MCF 10A (cell line): ENCODE data around the gene DUSP11. TPM values are rescaled to one million over a fixed set of nuclear protein-coding genes. Genes with fewer than 3 reads are reported as not detected.
"Not testable (repeated sequence)": the region's sequence is repeated elsewhere in the genome, so short reads cannot be mapped to it uniquely, and the experiment has no call there.

Source experiments
- BruUV-seq: library from RNA; stranded (reverse); fragments of 400-500 nt; replicated peaks from 2 replicates; lab custom pipeline; 2021; lab: Mats Ljungman, UMichigan
- CTCF ChIA-PET: fragments of 300-600 bp; sonication (Branson Sonifier 250); formaldehyde crosslinking; extraction: SDS; loops from one replicate; lab custom pipeline; 2021; ENCODE audit warnings: antibody characterized with exemption, inconsistent platforms; lab: Yijun Ruan, JAX
- POLR2A ChIA-PET: fragments of 300-600, 350-650 bp; sonication (Branson Sonifier 250); formaldehyde crosslinking; extraction: SDS; loops from one replicate; lab custom pipeline; 2020; ENCODE audit warnings: antibody characterized with exemption, inconsistent platforms; lab: Yijun Ruan, JAX
- DNase-seq: peaks from one replicate; pipeline ENCODE4 v3.0.0-alpha.2; 2018; ENCODE audit not compliant: unreplicated experiment
- H3K27ac Mint-ChIP-seq: one replicate; pipeline ENCODE4 v1.8.0; 2022; ENCODE audit warnings: mild to moderate bottlenecking, low read depth, mixed read lengths; ENCODE audit not compliant: unreplicated experiment
- H3K27me3 Mint-ChIP-seq: one replicate; pipeline ENCODE4 v1.8.0; 2022; ENCODE audit warnings: mixed read lengths; ENCODE audit not compliant: insufficient read depth, unreplicated experiment
- H3K36me3 Mint-ChIP-seq: one replicate; pipeline ENCODE4 v1.8.0; 2022; ENCODE audit warnings: mild to moderate bottlenecking, moderate library complexity, mixed read lengths; ENCODE audit not compliant: insufficient read depth, unreplicated experiment
- H3K4me1 Mint-ChIP-seq: one replicate; pipeline ENCODE4 v1.8.0; 2022; ENCODE audit warnings: mixed read lengths; ENCODE audit not compliant: insufficient read depth, unreplicated experiment
- H3K4me3 Mint-ChIP-seq: one replicate; pipeline ENCODE4 v1.8.0; 2022; ENCODE audit warnings: mild to moderate bottlenecking, moderate library complexity, mixed read lengths; ENCODE audit not compliant: unreplicated experiment
- H3K9me3 Mint-ChIP-seq: one replicate; pipeline ENCODE4 v1.8.0; 2022; ENCODE audit warnings: mixed read lengths; ENCODE audit not compliant: unreplicated experiment
- CTCF ChIP-seq: fragments of 200-600 bp; IDR thresholded peaks from one replicate; pipeline ENCODE4 v1.8.0; 2022; ENCODE audit warnings: antibody characterized with exemption, mild to moderate bottlenecking; ENCODE audit not compliant: unreplicated experiment
- intact Hi-C: fragments of 100-400 bp; cut with micrococcal nuclease; formaldehyde crosslinking; loops from 2 replicates; pipeline ENCODE4 v1.14.1; 2022
- total RNA-seq: library from RNA; stranded (reverse); gene quantifications from 2 replicates; pipeline ENCODE4 v1.2.3, GENCODE V29; 2022

Gene DUSP11
- total RNA-seq, 1 experiment from 2014 or later = 45.0 TPM

- no peak overlapping the region for H3K27ac Mint-ChIP-seq
- H3K27me3 Mint-ChIP-seq = peaks cover 7% of the 10 kb centered on the region
- no peak for DNase-seq
- POLR2A ChIA-PET = no interaction called here
- BruUV-seq = no TSS peak
- peaks cover 6% of the 10 kb centered on the region for H3K9me3 Mint-ChIP-seq
- peaks cover 6% of the 10 kb centered on the region for H3K4me1 Mint-ChIP-seq
- CTCF ChIA-PET = no interaction called here
- H3K4me3 Mint-ChIP-seq = no peak overlapping the region
- TF ChIP-seq CTCF = no peak
- intact Hi-C loops = no loop called here
- H3K36me3 Mint-ChIP-seq = no peaks in the 10 kb centered on the region
These were observed 61.5 kb downstream of the DUSP11 start for GRCh38 chr2:73718421-73718820.

GRCh38 chr2:73717695-73718094 is 62.2 kb downstream of the DUSP11 start:
- H3K27ac Mint-ChIP-seq, H3K36me3 Mint-ChIP-seq, H3K4me3 Mint-ChIP-seq, H3K9me3 Mint-ChIP-seq, DNase-seq, POLR2A ChIA-PET, intact Hi-C loops, BruUV-seq, CTCF ChIA-PET, H3K4me1 Mint-ChIP-seq: not testable (repeated sequence)
- peaks cover 11% of the 10 kb centered on the region for H3K27me3 Mint-ChIP-seq

GRCh38 chr2:73717251-73717606 is 62.7 kb downstream of the DUSP11 start:
- Mint-ChIP-seq H3K27me3 (peaks cover 16% of the 10 kb centered on the region), H3K36me3 (no peaks in the 10 kb centered on the region), H3K4me3 (no peak overlapping the region), H3K9me3 (peaks cover 8% of the 10 kb centered on the region), H3K27ac (no peak overlapping the region), H3K4me1 (peaks cover 6% of the 10 kb centered on the region)
- TF ChIP-seq CTCF = no peak
- intact Hi-C loops = no loop called here
- CTCF ChIA-PET = interaction anchor here (0.6 kb wide), 1 partner anchor 14 kb away, joined by 3 read pairs; no protein-coding TSS in a partner anchor
- POLR2A ChIA-PET = no interaction called here
- no TSS peak for BruUV-seq
- no peak for DNase-seq

GRCh38 chr2:73716543-73717250 is 63.2 kb downstream of the DUSP11 start:
- Mint-ChIP-seq H3K4me3 (no peak overlapping the region), H3K9me3 (peaks cover 8% of the 10 kb centered on the region), H3K36me3 (no peaks in the 10 kb centered on the region), H3K4me1 (peaks cover 6% of the 10 kb centered on the region), H3K27me3 (peaks cover 21% of the 10 kb centered on the region), H3K27ac (no peak overlapping the region)
- no peak for TF ChIP-seq CTCF
- BruUV-seq = no TSS peak
- DNase-seq = peak; percentile 33
- POLR2A ChIA-PET = no interaction called here
- intact Hi-C loops = no loop called here
- CTCF ChIA-PET = interaction anchor here (0.6 kb wide), 2 partner anchors 14 to 692 kb away, joined by 3 to 4 read pairs; no protein-coding TSS in a partner anchor
